K562 (cell line): ENCODE results near the gene RELCH. TPM values are rescaled to one million over a fixed set of nuclear protein-coding genes. Genes with fewer than 3 reads are reported as not detected.
A peak's percentile ranks its signal among the peaks of the same experiment; 100 is the strongest.

Source experiments
- CHAMP1 ChIP-seq: fragments of 450-650 bp; IDR thresholded peaks from 2 replicates; pipeline ENCODE4 v1.6.1; 2016; ENCODE audit warnings: mild to moderate bottlenecking
- DIDO1 ChIP-seq: fragments of 450-650 bp; IDR thresholded peaks from 2 replicates; pipeline ENCODE4 v1.6.1; 2016; ENCODE audit warnings: low read depth, missing biosample characterization, missing genetic modification characterization
- EHMT2 ChIP-seq: fragments of 450-650 bp; IDR thresholded peaks from 2 replicates; pipeline ENCODE4 v1.6.1; 2018; ENCODE audit warnings: antibody characterized with exemption
- FOXK1 ChIP-seq: sonication (generic); formaldehyde crosslinking; IDR thresholded peaks from 2 replicates; pipeline ENCODE4 v1.8.0; 2022; ENCODE audit warnings: missing genetic modification reagents, mild to moderate bottlenecking, borderline replicate concordance
- FOXK2 ChIP-seq, 2 experiments: fragments of 450-650 bp; IDR thresholded peaks in 1 of 2; conservative IDR thresholded peaks in 1 of 2; 2 replicates each; pipeline ENCODE4 v1.6.1; 2016; ENCODE audit warnings: low read depth in 2 of 2, mild to moderate bottlenecking in 1 of 2
- MEF2D ChIP-seq: conservative IDR thresholded peaks from 2 replicates; pipeline ENCODE4 v1.6.1; 2016; ENCODE audit warnings: low read depth, missing genetic modification characterization, missing compliant biosample characterization
- NFE2L1 ChIP-seq: fragments of 450-650 bp; IDR thresholded peaks from 2 replicates; pipeline ENCODE4 v1.6.1; 2016; ENCODE audit warnings: missing genetic modification characterization, low read depth, mild to moderate bottlenecking, missing compliant biosample characterization, moderate library complexity, borderline replicate concordance
- NR2F6 ChIP-seq: fragments of 450-650 bp; formaldehyde crosslinking; IDR thresholded peaks from 2 replicates; pipeline ENCODE4 v1.4.0; 2020; ENCODE audit warnings: mild to moderate bottlenecking
- SAFB ChIP-seq: fragments of 200-400 bp; formaldehyde crosslinking; IDR thresholded peaks from 2 replicates; pipeline ENCODE4 v1.6.1; 2017; ENCODE audit warnings: low read depth, low read length, borderline replicate concordance
- SUPT5H ChIP-seq: fragments of 450-650 bp; IDR thresholded peaks from 2 replicates; pipeline ENCODE4 v1.6.1; 2016
- THRAP3 ChIP-seq: fragments of 450-650 bp; IDR thresholded peaks from 2 replicates; pipeline ENCODE4 v1.6.1; 2016; ENCODE audit warnings: mild to moderate bottlenecking, inconsistent platforms, borderline replicate concordance
- WHSC1 ChIP-seq: IDR thresholded peaks from one replicate; pipeline ENCODE4 v1.6.1; 2012; ENCODE audit warnings: low read length, control low read depth, inconsistent platforms
- ZC3H4 ChIP-seq: sonication (generic); formaldehyde crosslinking; IDR thresholded peaks from 2 replicates; pipeline ENCODE4 v1.9.0; 2021; ENCODE audit warnings: missing genetic modification reagents, borderline replicate concordance
- ZNF143 ChIP-seq: sonication (generic); formaldehyde crosslinking; IDR thresholded peaks from 2 replicates; pipeline ENCODE4 v1.9.0; 2022; ENCODE audit warnings: mild to moderate bottlenecking, missing genetic modification reagents
- ZNF316 ChIP-seq: fragments of 450-650 bp; IDR thresholded peaks from 2 replicates; pipeline ENCODE4 v1.6.1; 2016
- ZNF354B ChIP-seq: fragments of 250-450 bp; sonication (Bioruptor Pico); IDR thresholded peaks from 2 replicates; pipeline ENCODE4 v1.4.0; 2020
- ZNF707 ChIP-seq: fragments of 250-450 bp; sonication (Bioruptor Pico); conservative IDR thresholded peaks from 2 replicates; pipeline ENCODE4 v1.8.0; 2022; ENCODE audit warnings: inconsistent platforms, mild to moderate bottlenecking, moderate library complexity
- polyA plus RNA-seq, 8 experiments: library from polyadenylated mRNA; depleted of rRNA in 4 of 8; stranded (reverse) in 5 of 8; unstranded in 3 of 8; fragments of >200 nt; fragmentation: Nextera tagmentation in 2 of 8; fragmentation: Illumina TruSeq in 1 of 8; extraction: Ambion mirVana in 2 of 8; extraction: Trizol in 1 of 8; gene quantifications; 2 replicates each; pipeline versions ENCODE4 v1.2.1 to v1.2.3, GENCODE V29; 2011 to 2014; ENCODE audit warnings: inconsistent platforms in 1 of 8, missing spikeins in 1 of 8
- total RNA-seq, 7 experiments: library from RNA; depleted of rRNA in 6 of 7; stranded (reverse); fragments of >200 nt in 6 of 7; fragmentation: Illumina TruSeq in 2 of 7; extraction: Trizol in 2 of 7; gene quantifications; 2 replicates each; pipeline versions ENCODE4 v1.2.1 to v1.2.3, GENCODE V29; 2011 to 2021; ENCODE audit warnings: low replicate concordance in 1 of 7
- TF ChIP-seq, protein P1 (sequence below), 2 experiments: fragments of 450-650 bp; IDR thresholded peaks; 2 replicates each; pipeline ENCODE4 v1.6.1; 2018; ENCODE audit warnings: mild to moderate bottlenecking in 2 of 2, low read depth in 1 of 2; ENCODE audit not compliant: partially characterized antibody in 2 of 2
- TF ChIP-seq, protein P2 (sequence below): fragments of 450-650 bp; formaldehyde crosslinking; IDR thresholded peaks from 2 replicates; pipeline ENCODE4 v1.4.0; 2020; ENCODE audit warnings: mild to moderate bottlenecking
- TF ChIP-seq, protein P3 (sequence below): sonication (generic); formaldehyde crosslinking; IDR thresholded peaks from 2 replicates; pipeline ENCODE4 v1.8.0; 2023; ENCODE audit warnings: mild to moderate bottlenecking, missing genetic modification reagents

Gene RELCH
- total and polyA plus RNA-seq, 9 of the 15 experiments (the other 6 are each of a cell fraction or from before 2014, with no cell fraction given) = 1.4 to 13.6 (median 7.6) TPM

- no peak for TF ChIP-seq SAFB
- no peak for TF ChIP-seq ZNF316
- TF ChIP-seq, protein P1, sequence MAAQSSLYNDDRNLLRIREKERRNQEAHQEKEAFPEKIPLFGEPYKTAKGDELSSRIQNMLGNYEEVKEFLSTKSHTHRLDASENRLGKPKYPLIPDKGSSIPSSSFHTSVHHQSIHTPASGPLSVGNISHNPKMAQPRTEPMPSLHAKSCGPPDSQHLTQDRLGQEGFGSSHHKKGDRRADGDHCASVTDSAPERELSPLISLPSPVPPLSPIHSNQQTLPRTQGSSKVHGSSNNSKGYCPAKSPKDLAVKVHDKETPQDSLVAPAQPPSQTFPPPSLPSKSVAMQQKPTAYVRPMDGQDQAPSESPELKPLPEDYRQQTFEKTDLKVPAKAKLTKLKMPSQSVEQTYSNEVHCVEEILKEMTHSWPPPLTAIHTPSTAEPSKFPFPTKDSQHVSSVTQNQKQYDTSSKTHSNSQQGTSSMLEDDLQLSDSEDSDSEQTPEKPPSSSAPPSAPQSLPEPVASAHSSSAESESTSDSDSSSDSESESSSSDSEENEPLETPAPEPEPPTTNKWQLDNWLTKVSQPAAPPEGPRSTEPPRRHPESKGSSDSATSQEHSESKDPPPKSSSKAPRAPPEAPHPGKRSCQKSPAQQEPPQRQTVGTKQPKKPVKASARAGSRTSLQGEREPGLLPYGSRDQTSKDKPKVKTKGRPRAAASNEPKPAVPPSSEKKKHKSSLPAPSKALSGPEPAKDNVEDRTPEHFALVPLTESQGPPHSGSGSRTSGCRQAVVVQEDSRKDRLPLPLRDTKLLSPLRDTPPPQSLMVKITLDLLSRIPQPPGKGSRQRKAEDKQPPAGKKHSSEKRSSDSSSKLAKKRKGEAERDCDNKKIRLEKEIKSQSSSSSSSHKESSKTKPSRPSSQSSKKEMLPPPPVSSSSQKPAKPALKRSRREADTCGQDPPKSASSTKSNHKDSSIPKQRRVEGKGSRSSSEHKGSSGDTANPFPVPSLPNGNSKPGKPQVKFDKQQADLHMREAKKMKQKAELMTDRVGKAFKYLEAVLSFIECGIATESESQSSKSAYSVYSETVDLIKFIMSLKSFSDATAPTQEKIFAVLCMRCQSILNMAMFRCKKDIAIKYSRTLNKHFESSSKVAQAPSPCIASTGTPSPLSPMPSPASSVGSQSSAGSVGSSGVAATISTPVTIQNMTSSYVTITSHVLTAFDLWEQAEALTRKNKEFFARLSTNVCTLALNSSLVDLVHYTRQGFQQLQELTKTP (IDR thresholded peaks at IDR 0.05; ENCODE audit: low read depth in 1 of 2, partially characterized antibody in 2 of 2) = no peak
- TF ChIP-seq SUPT5H = peak; percentile 73
- no peak for TF ChIP-seq ZNF354B
- no peak for TF ChIP-seq THRAP3
- no peak for TF ChIP-seq MEF2D (tag)
- TF ChIP-seq EHMT2 = no peak
- no peak for TF ChIP-seq ZC3H4 (CRISPR knock-in tag)
- TF ChIP-seq NR2F6 = no peak
- TF ChIP-seq ZNF143 (CRISPR knock-in tag) = no peak
- TF ChIP-seq NFE2L1 (tag) = no peak
- no peak for TF ChIP-seq FOXK1 (CRISPR knock-in tag)
- TF ChIP-seq FOXK2 (conservative IDR thresholded peaks at IDR 0.05 in 1 of 2, IDR thresholded peaks at IDR 0.05 in 1 of 2; ENCODE audit: low read depth in 2 of 2) = 0 out of 4 replicates have a peak, but pooled peaks of 1 of the 2 experiments have one; percentile 1
- no peak for TF ChIP-seq WHSC1
- TF ChIP-seq DIDO1 (tag) = no peak
- TF ChIP-seq CHAMP1 = no peak
- TF ChIP-seq, protein P2, sequence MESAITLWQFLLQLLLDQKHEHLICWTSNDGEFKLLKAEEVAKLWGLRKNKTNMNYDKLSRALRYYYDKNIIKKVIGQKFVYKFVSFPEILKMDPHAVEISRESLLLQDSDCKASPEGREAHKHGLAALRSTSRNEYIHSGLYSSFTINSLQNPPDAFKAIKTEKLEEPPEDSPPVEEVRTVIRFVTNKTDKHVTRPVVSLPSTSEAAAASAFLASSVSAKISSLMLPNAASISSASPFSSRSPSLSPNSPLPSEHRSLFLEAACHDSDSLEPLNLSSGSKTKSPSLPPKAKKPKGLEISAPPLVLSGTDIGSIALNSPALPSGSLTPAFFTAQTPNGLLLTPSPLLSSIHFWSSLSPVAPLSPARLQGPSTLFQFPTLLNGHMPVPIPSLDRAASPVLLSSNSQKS (CRISPR knock-in tag) = no peak
- TF ChIP-seq, protein P3, sequence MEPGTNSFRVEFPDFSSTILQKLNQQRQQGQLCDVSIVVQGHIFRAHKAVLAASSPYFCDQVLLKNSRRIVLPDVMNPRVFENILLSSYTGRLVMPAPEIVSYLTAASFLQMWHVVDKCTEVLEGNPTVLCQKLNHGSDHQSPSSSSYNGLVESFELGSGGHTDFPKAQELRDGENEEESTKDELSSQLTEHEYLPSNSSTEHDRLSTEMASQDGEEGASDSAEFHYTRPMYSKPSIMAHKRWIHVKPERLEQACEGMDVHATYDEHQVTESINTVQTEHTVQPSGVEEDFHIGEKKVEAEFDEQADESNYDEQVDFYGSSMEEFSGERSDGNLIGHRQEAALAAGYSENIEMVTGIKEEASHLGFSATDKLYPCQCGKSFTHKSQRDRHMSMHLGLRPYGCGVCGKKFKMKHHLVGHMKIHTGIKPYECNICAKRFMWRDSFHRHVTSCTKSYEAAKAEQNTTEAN (CRISPR knock-in tag) = no peak
- no peak for TF ChIP-seq ZNF707 (CRISPR knock-in tag)
Observed at GRCh38 chr18:62186774-62187542, at the start of gene RELCH, which contains the start of gene PIGN (continued).
